ENCODE measurements around the gene FBXL7. TPM values are rescaled to one million over a fixed set of nuclear protein-coding genes. Genes with fewer than 3 reads are reported as not detected.

Gene FBXL7
- total and polyA plus RNA-seq, 4 donors, result 0.24 to 1.4 (median 1.2) TPM

DNA sequence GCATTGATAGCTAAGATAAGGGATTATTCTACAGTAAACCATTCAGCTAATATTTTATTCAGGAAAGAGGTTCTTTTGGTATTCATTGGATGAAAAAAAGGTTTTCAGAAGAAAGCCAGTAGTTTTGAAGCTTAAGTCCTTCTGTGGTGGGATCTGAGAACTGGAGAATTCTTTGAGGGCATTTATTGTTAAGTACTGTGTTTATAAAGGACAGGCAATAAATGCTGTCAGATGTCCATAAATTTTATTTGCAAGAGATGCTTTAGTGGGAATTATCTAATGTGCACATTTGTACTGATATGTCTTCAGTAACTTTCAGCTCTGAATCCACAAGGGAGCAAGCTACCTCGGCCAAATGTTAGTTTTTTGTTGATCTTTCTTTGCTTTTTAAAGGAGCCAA lies 358.3 kb downstream of the FBXL7 start:
- Histone ChIP-seq H3K27me3 (ENCODE audit: control insufficient read depth in 4 of 4, insufficient read depth in 4 of 4, low read length in 3 of 4) (no peaks in the 10 kb centered on the region), H3K9me3 (ENCODE audit: control insufficient read depth in 4 of 4, low read length in 3 of 4) (no peaks in the 10 kb centered on the region), H3K4me3 (ENCODE audit: low read depth in 1 of 3, low read length in 3 of 3) (no peak overlapping the region), H3K4me1 (ENCODE audit: control insufficient read depth in 4 of 4, insufficient read depth in 4 of 4, low read length in 3 of 4) (peaks cover 0 to 3% (median 0%) of the 10 kb centered on the region in 4 donors), H3K27ac (ENCODE audit: low read depth in 1 of 2, low read length in 2 of 2) (no peak overlapping the region), H3K36me3 (ENCODE audit: control insufficient read depth in 4 of 4, insufficient read depth in 3 of 4, low read depth in 1 of 4, low read length in 3 of 4) (no peaks in the 10 kb centered on the region), H3K9ac (ENCODE audit: low read depth in 1 of 2, low read length in 2 of 2) (no peak overlapping the region)
- TF ChIP-seq, protein P1, sequence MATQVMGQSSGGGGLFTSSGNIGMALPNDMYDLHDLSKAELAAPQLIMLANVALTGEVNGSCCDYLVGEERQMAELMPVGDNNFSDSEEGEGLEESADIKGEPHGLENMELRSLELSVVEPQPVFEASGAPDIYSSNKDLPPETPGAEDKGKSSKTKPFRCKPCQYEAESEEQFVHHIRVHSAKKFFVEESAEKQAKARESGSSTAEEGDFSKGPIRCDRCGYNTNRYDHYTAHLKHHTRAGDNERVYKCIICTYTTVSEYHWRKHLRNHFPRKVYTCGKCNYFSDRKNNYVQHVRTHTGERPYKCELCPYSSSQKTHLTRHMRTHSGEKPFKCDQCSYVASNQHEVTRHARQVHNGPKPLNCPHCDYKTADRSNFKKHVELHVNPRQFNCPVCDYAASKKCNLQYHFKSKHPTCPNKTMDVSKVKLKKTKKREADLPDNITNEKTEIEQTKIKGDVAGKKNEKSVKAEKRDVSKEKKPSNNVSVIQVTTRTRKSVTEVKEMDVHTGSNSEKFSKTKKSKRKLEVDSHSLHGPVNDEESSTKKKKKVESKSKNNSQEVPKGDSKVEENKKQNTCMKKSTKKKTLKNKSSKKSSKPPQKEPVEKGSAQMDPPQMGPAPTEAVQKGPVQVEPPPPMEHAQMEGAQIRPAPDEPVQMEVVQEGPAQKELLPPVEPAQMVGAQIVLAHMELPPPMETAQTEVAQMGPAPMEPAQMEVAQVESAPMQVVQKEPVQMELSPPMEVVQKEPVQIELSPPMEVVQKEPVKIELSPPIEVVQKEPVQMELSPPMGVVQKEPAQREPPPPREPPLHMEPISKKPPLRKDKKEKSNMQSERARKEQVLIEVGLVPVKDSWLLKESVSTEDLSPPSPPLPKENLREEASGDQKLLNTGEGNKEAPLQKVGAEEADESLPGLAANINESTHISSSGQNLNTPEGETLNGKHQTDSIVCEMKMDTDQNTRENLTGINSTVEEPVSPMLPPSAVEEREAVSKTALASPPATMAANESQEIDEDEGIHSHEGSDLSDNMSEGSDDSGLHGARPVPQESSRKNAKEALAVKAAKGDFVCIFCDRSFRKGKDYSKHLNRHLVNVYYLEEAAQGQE (IDR thresholded peaks at IDR 0.05), result no peak
- TF ChIP-seq FOXA2 (IDR thresholded peaks at IDR 0.05), result no peak
- no peak for TF ChIP-seq YY1 (IDR thresholded peaks at IDR 0.05)
- TF ChIP-seq TAF1 (conservative IDR thresholded peaks at IDR 0.05), result no peak
- TF ChIP-seq FOXA1 (IDR thresholded peaks at IDR 0.05), result no peak
- no peak for TF ChIP-seq HNF4A (conservative IDR thresholded peaks at IDR 0.05)
- no peak for TF ChIP-seq RAD21 (IDR thresholded peaks at IDR 0.05)
- no peak for TF ChIP-seq EGR1 (IDR thresholded peaks at IDR 0.05; ENCODE audit: low read depth in 2 of 2)
- TF ChIP-seq NR2F2 (IDR thresholded peaks at IDR 0.05), result no peak
- TF ChIP-seq ZBTB33 (IDR thresholded peaks at IDR 0.05), result no peak
- no peak for TF ChIP-seq SP1 (IDR thresholded peaks at IDR 0.05)
- TF ChIP-seq, protein P2, sequence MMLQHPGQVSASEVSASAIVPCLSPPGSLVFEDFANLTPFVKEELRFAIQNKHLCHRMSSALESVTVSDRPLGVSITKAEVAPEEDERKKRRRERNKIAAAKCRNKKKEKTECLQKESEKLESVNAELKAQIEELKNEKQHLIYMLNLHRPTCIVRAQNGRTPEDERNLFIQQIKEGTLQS (IDR thresholded peaks at IDR 0.05), result no peak
- TF ChIP-seq RXRA (IDR thresholded peaks at IDR 0.05), result no peak
- TF ChIP-seq CTCF (IDR thresholded peaks at IDR 0.05; ENCODE audit: low read depth, low read length, missing input control), result no peak
- no peak for TF ChIP-seq GABPA (IDR thresholded peaks at IDR 0.05 in 1 of 2, conservative IDR thresholded peaks at IDR 0.05 in 1 of 2)
- no peak for TF ChIP-seq JUND (IDR thresholded peaks at IDR 0.05)
- TF ChIP-seq HNF4G (IDR thresholded peaks at IDR 0.05), result no peak
- TF ChIP-seq, protein P3, sequence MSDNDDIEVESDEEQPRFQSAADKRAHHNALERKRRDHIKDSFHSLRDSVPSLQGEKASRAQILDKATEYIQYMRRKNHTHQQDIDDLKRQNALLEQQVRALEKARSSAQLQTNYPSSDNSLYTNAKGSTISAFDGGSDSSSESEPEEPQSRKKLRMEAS (IDR thresholded peaks at IDR 0.05), result no peak
- no peak for DNase-seq (ENCODE audit: low spot score)
- 85% methylated on average over 1 of the region's 1 CpG for WGBS

Data from liver (tissue), 9 donors.